Measurements from ENCODE around the gene TRAPPC12.
"Not testable (repeated sequence)": the region's sequence is repeated elsewhere in the genome, so short reads cannot be mapped to it uniquely, and the experiment has no call there.

Gene TRAPPC12

DNA sequence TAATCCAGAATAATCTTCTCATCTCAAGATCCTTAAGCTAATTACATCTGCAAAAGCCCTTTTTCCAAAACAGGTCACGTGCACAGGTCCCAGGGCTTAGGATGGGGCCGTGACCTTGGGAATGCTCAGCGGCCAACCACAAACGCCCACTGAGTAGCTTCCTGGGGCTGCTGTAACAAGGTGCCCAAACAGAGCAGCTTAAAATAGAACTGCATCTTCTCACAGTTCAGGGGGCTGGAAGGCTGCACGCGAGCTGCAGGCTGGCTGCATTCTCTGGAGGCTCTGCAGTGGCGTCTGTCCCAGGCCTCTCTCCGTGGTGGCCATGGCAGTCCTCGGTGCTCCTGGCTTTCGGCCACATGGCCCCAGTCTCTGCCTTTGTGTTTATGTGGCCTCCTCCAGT lies 107.9 kb downstream of the TRAPPC12 start:
- no peak for DNase-seq (ENCODE audit: low spot score)

DNA sequence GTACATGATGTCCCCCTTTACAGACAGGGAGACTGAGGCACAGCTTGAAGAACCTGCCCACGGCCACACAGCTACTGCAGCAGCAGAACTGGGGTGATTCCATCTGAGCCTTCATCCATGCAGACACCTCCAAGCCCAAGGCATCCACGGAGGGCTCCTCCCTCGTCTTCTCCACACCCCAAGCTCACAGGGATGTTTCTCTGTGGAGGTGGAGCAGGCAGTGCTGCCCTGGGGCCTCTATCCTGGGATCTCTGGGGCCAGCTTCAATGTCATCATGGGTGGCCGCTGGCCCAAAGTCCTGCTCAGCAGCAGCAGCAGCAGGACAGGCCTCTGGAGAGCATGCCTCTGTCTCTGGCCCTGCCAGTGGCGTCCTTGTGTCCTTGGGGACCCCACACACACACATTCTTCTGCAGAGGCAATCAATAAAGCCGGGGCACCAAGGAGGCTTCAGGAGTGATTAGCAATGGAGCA lies 108.6 kb downstream of the TRAPPC12 start:
- DNase-seq (ENCODE audit: low spot score): no peak

- peak; percentile 6 for DNase-seq (ENCODE audit: low spot score)
Observed at GRCh38 chr2:3488855-3489763, 109.6 kb downstream of the TRAPPC12 start.

DNA sequence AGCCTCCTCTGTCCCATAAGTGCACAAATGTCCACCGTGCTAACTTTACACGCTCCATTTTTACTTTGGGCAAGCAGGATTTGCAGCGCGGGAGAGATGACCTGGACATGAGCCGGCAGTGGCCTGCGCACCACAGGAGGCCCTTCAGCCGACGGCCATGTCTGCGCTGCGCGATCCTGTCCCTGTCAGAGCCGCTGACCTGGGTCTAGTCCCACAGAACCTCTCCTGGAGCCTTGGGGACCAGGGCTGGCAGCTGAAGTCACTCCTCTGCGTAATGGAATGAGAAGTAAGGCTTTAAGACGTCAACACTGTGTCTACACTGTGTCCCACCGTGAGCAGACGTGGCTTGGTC lies 110.2 kb downstream of the TRAPPC12 start:
- DNase-seq (ENCODE audit: low spot score): no peak

DNA sequence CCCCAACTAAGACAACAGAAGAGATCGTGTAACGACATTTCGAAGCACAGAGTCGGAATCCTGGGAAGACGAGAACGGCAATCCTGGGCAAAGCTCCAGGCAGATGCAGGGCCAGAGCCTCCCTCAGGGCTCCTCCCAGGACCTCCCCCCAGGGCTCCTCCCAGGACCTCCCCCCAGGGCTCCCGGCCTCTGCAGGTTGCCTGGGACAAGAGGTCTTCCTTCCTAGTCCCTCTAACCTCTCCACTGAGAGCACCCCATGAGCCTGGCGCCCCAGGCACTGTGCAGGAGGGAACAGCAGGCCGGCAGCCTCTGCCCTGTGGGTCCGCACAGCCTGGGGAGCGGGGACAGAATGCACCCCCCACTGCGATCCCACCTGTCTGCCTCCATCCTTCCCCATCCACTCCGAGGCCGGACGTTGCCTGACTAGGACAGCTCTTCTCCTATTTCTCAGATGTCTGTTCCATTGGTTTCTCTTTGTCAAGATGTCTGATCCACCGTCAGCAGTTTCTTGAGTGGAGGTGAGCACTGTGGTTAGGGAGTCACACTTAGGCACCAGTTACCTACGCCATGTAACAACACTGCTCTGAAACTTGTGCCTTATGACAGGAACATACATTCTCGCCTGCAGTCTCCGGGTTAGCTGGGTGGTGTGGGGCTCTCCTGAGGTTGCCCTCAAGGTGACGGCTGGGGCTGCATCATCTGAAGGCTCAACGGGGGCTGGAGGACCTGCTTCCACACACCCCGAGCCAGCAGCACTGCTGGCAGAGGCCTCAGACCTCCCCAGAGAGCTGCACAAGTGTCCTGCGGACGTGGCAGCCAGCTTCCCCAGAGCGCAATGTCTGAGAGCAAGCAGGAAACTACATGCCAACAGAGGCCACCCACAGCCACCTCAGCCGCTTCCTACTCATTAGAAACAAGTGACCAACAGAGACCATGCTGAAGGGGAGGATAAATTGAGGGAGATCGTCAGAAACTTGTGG lies 111.0 kb downstream of the TRAPPC12 start:
- no peak for DNase-seq (ENCODE audit: low spot score)

DNA sequence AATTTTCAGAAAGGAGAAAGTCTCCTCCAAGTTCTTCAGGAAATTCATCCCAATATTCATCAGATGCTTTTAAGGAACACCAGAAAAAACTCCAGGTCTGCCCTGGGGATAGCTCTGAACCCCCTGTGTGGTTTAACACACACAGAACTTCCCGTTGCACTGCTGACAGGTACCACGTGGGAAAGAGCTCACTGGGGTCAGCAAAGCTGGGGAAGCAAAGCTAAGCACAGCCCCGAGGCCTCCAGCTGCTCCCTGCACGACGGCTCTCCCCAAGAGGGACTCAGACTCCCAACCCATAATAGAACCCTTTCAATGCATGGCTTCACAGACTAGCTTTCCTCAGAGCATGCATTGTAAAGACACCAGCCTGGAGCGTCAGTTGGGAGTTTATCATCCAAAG lies 111.8 kb downstream of the TRAPPC12 start:
- DNase-seq (ENCODE audit: low spot score): no peak

GRCh38 chr2:3491716-3492474 lies 112.4 kb downstream of the TRAPPC12 start:
- no peak for DNase-seq (ENCODE audit: low spot score)

DNA sequence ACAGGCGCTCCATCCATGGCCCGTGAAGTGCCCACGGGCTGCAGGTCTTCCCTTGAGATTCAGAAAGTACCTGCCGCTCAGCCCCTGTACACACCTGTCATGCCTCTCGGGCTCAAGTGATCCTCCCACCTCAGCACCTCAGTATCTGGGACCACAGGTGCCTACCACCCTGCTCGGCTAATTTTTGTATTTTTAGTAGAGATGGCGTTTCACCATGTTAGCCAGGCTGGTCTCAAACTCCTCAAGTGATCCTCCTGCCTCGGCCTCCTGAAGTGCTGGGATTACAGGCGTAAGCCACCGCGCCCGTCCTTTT lies 112.9 kb downstream of the TRAPPC12 start:
- not testable (repeated sequence) for DNase-seq (ENCODE audit: low spot score)

- no peak for DNase-seq (ENCODE audit: low spot score)
Observed at GRCh38 chr2:3492951-3493614, 113.6 kb downstream of the TRAPPC12 start.

GRCh38 chr2:3493615-3494007 lies 114.1 kb downstream of the TRAPPC12 start:
- no peak for DNase-seq (ENCODE audit: low spot score)

- DNase-seq (ENCODE audit: low spot score): no peak
Observed at GRCh38 chr2:3494984-3495666, 115.6 kb downstream of the TRAPPC12 start.

DNA sequence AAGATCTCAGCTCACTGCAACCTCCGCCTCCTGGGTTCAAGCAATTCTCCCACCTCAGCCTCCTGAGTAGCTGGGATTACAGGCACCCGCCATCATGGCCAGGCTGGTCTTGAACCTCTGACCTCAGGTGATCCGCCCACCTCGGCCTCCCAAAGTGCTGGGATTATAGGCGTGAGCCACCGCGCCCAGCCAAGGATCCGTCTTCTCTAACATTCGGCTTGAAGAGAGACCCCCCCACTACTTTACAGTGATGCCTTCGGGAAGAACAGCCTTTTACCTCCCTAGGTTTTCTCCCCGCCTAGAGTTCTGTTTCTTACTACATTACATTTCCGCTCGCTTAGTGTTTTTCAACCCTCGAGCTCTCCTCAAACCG lies 117.2 kb downstream of the TRAPPC12 start:
- not testable (repeated sequence) for DNase-seq (ENCODE audit: low spot score)

DNA sequence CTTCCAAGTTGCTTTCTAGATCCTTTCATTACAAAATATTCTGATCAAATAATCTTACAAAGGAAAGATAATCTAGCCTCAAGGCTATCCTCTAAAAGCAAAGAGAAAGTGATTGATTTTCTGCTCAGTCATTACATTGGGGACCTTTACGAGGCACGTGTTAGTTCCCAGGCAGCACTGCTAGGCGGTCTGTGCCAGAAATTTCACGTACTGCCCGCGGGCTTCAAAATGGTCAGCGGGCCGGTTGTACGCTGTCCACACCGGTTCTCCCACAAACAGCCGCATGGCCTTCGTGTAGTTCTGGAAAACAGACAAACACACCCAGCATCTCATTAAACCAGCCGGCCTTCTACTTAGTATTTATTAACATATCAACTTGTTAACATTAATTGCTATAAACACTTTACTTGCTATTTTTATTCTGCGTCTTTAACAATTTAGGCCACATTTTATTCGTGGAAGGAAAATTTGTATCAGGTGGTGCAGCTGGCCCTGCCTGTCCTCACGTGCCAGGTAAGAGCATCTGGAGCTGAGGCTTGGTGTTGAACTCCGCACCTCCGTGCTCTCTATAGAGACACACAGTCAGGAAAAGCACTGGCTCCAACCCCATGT lies 119.4 kb downstream of the TRAPPC12 start:
- no peak for DNase-seq (ENCODE audit: low spot score)

DNA sequence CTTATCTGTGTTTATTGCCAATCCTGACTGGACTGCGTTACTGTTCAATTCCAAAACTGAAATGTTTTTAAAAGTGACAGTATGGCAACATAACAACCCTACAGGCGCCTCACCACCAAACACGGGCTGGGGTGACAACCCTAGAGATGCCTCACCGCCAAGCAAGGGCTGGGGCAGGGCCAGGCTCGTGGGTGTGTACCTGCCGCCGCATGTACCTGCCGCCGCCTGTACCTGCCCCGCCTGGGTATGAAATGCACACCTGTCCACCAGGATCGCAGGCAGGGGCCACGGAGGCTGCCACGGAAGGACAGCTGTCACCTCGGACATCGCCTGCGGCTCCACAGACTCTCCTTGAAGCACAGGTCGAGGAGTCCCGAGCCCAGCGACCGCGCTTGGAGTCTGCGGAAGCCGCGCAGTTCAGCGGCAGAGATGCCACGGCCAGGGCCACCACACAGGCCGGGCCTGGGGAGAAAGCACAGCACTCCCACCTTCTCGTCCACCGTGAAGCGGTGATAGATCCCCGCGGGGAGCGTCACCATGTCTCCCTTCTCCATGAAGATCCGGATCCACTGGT lies 120.9 kb downstream of the TRAPPC12 start:
- no peak for DNase-seq (ENCODE audit: low spot score)

GRCh38 chr2:3503046-3503445 lies 123.6 kb downstream of the TRAPPC12 start:
- DNase-seq (ENCODE audit: low spot score): no peak

- DNase-seq (ENCODE audit: low spot score): no peak
Observed at GRCh38 chr2:3503483-3503882, 124.0 kb downstream of the TRAPPC12 start.

DNA sequence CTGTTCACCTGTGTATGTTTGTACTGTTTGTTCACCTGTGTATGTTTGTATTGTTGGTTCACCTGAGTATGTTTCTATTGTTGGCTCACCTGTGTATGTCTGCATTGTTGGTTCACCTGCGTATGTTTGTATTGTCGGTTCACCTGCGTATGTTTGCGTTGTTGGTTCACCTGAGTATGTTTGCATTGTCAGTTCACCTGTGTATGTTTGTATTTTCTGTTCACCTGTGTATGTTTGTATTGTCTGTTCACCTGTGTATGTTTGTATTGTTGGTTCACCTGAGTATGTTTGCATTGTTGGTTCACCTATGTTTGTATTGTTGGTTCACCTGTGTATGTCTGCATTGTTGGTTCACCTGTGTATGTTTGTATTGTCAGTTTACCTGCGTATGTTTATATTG lies 125.2 kb downstream of the TRAPPC12 start:
- DNase-seq (ENCODE audit: low spot score): no peak

- DNase-seq (ENCODE audit: low spot score): no peak
Observed at GRCh38 chr2:3505771-3506170, 126.3 kb downstream of the TRAPPC12 start.

DNA sequence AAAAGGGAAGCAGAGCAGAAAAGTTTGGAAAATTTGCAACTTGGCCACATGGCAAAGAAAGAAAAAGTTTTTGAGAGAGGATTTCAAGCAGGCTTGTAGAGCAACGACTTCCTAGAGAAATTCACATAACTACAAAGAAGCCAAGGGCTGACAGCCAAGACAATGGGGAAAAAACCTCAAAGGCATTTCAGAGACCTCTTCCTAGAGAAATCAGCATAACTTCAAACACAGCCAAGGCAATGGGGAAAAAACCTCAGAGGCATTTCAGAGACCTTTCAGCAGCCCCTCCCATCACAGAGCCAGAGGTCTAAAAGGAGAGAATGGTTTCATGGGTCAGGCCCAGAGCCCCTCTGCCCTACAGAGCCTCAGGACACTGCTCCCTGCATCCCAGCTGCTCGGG lies 132.6 kb downstream of the TRAPPC12 start:
- no peak for DNase-seq (ENCODE audit: low spot score)

Measured in SW480 (cell line).